Hepatocyte (in vitro differentiated cells): ENCODE results near the gene KIF23. TPM values are rescaled to one million over a fixed set of nuclear protein-coding genes. Genes with fewer than 3 reads are reported as not detected.

ENCODE experiments used
- DNase-seq: peaks from one replicate; pipeline ENCODE4 v3.0.0-alpha.2; 2016; ENCODE audit warnings: low spot score
- H2AFZ ChIP-seq: fragments of 200-600 bp; sonication (generic); 2 replicates; pipeline ENCODE4 v1.6.0; 2016; ENCODE audit warnings: antibody characterized with exemption, mild to moderate bottlenecking
- H3K27ac ChIP-seq: fragments of 200-600 bp; sonication (generic); 2 replicates; pipeline ENCODE4 v1.5.1; 2016; ENCODE audit warnings: mild to moderate bottlenecking
- H3K27me3 ChIP-seq: fragments of 200-600 bp; sonication (generic); 2 replicates; pipeline ENCODE4 v1.6.1; 2016
- H3K36me3 ChIP-seq: fragments of 200-600 bp; sonication (generic); replicated peaks from 2 replicates; pipeline ENCODE4 v1.5.1; 2016; ENCODE audit warnings: low read depth; ENCODE audit not compliant: insufficient read depth
- H3K4me1 ChIP-seq: fragments of 200-600 bp; sonication (generic); 2 replicates; pipeline ENCODE4 v1.5.1; 2016; ENCODE audit warnings: mild to moderate bottlenecking, moderate library complexity; ENCODE audit not compliant: insufficient read depth
- H3K4me2 ChIP-seq: fragments of 200-600 bp; sonication (generic); 2 replicates; pipeline ENCODE4 v1.6.0; 2016
- H3K4me3 ChIP-seq: fragments of 200-600 bp; sonication (generic); 2 replicates; pipeline ENCODE4 v1.5.1; 2016; ENCODE audit warnings: mild to moderate bottlenecking
- H3K79me2 ChIP-seq: fragments of 200-600 bp; sonication (generic); 2 replicates; pipeline ENCODE4 v1.6.0; 2017; ENCODE audit warnings: mild to moderate bottlenecking
- H3K9me2 ChIP-seq: fragments of 200-600 bp; sonication (generic); replicated peaks from 2 replicates; pipeline ENCODE4 v1.6.0; 2017; ENCODE audit warnings: mild to moderate bottlenecking; ENCODE audit not compliant: insufficient read depth
- H3K9me3 ChIP-seq: fragments of 200-600 bp; sonication (generic); 2 replicates; pipeline ENCODE4 v1.5.1; 2016; ENCODE audit warnings: low read depth, mild to moderate bottlenecking
- H4K20me1 ChIP-seq: fragments of 200-600 bp; sonication (generic); 2 replicates; pipeline ENCODE4 v1.6.0; 2016; ENCODE audit warnings: mild to moderate bottlenecking; ENCODE audit not compliant: insufficient read depth, poor library complexity, severe bottlenecking
- EZH2 ChIP-seq: fragments of 200-600 bp; sonication (generic); IDR thresholded peaks from 2 replicates; pipeline ENCODE4 v1.6.1; 2016; ENCODE audit warnings: antibody characterized with exemption, mild to moderate bottlenecking, borderline replicate concordance
- EZH2phosphoT487 ChIP-seq: fragments of 200-600 bp; sonication (generic); IDR thresholded peaks from one replicate; pipeline ENCODE4 v1.6.1; 2018; ENCODE audit warnings: antibody characterized with exemption, mild to moderate bottlenecking, low read depth, moderate library complexity; ENCODE audit not compliant: unreplicated experiment, severe bottlenecking
- whole genome bisulfite sequencing: methylation state at CpG from one replicate; pipeline ENCODE4 v1.1.6; 2016; ENCODE audit warnings: low lambda C conversion rate; ENCODE audit errors: missing lambda C conversion rate; 5-methylcytosine and 5-hydroxymethylcytosine counted together
- polyA plus RNA-seq: library from polyadenylated mRNA; unstranded; fragments of >200 nt; fragmentation: Nextera tagmentation; extraction: Ambion mirVana; gene quantifications from 2 replicates; pipeline ENCODE4 v1.2.1, GENCODE V29; 2016
- total RNA-seq: library from RNA; depleted of rRNA; stranded (reverse); fragments of >200 nt; gene quantifications from 2 replicates; pipeline ENCODE4 v1.2.3, GENCODE V29; 2014
- TF ChIP-seq, protein P1 (sequence below): fragments of 200-600 bp; sonication (generic); IDR thresholded peaks from 2 replicates; pipeline ENCODE4 v1.5.1; 2016; ENCODE audit warnings: antibody characterized with exemption, mild to moderate bottlenecking; ENCODE audit not compliant: poor library complexity

The KIF23 gene
- total and polyA plus RNA-seq, 2 experiments from 2014 or later: 12.0 to 14.1 TPM

GRCh38 chr15:69388260-69388705, 25.9 kb upstream of the KIF23 start:
- no peaks in the 10 kb centered on the region for H4K20me1 ChIP-seq
- no peak overlapping the region for H2AFZ ChIP-seq
- no peaks in the 10 kb centered on the region for H3K36me3 ChIP-seq
- H3K9me2 ChIP-seq: no peaks in the 10 kb centered on the region
- 72% methylated on average over 6 of the region's 6 CpGs for WGBS
- TF ChIP-seq, protein P1, sequence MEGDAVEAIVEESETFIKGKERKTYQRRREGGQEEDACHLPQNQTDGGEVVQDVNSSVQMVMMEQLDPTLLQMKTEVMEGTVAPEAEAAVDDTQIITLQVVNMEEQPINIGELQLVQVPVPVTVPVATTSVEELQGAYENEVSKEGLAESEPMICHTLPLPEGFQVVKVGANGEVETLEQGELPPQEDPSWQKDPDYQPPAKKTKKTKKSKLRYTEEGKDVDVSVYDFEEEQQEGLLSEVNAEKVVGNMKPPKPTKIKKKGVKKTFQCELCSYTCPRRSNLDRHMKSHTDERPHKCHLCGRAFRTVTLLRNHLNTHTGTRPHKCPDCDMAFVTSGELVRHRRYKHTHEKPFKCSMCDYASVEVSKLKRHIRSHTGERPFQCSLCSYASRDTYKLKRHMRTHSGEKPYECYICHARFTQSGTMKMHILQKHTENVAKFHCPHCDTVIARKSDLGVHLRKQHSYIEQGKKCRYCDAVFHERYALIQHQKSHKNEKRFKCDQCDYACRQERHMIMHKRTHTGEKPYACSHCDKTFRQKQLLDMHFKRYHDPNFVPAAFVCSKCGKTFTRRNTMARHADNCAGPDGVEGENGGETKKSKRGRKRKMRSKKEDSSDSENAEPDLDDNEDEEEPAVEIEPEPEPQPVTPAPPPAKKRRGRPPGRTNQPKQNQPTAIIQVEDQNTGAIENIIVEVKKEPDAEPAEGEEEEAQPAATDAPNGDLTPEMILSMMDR: no peak
- TF ChIP-seq EZH2phosphoT487 (no peak), EZH2 (no peak)
- H3K79me2 ChIP-seq: no peaks in the 10 kb centered on the region
- no peak overlapping the region for H3K27ac ChIP-seq
- H3K9me3 ChIP-seq: no peaks in the 10 kb centered on the region
- H3K4me3 ChIP-seq: no peak overlapping the region
- no peaks in the 10 kb centered on the region for H3K4me1 ChIP-seq
- no peak overlapping the region for H3K4me2 ChIP-seq
- no peaks in the 10 kb centered on the region for H3K27me3 ChIP-seq
- DNase-seq: no peak

DNA sequence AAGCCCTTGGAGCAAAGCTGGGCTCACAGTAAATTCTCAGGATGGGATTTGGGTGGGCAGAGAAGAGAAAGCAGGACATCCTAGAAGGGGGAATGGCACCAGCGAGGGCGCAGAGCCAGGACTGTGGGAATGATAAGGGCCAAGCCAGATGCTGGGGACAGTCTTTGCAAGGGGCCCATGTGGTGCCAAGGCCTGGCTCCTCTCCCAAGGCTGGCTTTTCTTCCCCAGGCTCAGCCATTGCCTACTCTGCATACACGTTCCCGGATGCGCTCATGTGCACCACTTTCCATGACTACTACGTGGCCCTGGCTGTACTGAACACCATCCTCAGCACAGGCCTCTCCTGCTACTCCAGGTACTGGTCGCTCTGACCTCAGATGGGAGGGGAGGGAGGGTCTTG, 24.7 kb upstream of the KIF23 start:
- no peaks in the 10 kb centered on the region for H3K36me3 ChIP-seq
- no peaks in the 10 kb centered on the region for H4K20me1 ChIP-seq
- H3K4me3 ChIP-seq: no peak overlapping the region
- DNase-seq: no peak
- no peak overlapping the region for H3K27ac ChIP-seq
- H3K79me2 ChIP-seq: no peaks in the 10 kb centered on the region
- TF ChIP-seq EZH2 (no peak), EZH2phosphoT487 (no peak)
- TF ChIP-seq, protein P1: no peak
- no peaks in the 10 kb centered on the region for H3K9me3 ChIP-seq
- no peaks in the 10 kb centered on the region for H3K9me2 ChIP-seq
- no peaks in the 10 kb centered on the region for H3K27me3 ChIP-seq
- H2AFZ ChIP-seq: no peak overlapping the region
- H3K4me2 ChIP-seq: no peak overlapping the region
- WGBS: 94% methylated on average over 7 of the region's 7 CpGs
- peaks cover 4% of the 10 kb centered on the region for H3K4me1 ChIP-seq

DNA sequence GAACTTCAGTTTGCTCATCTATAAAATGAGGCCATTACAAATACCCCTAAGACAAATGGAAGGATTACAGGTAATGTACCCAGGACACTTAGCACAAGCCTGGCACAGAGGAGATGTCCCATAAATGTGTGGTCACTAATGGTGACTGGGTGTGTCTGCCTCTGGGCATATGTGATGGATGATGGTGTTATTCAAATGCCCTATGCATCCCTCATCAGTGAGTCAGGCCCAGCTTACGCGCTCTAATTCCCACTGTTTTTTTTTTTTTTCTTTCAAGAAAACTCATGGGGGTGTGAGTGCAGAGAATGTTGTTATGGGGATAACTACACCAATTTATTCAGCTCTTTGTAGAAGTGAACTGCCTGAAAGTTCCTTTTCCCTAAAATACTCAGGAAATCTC, 23.6 kb upstream of the KIF23 start:
- Histone ChIP-seq H3K4me3 (no peak overlapping the region), H3K4me2 (no peak overlapping the region), H3K9me3 (no peaks in the 10 kb centered on the region), H3K79me2 (no peaks in the 10 kb centered on the region), H3K9me2 (no peaks in the 10 kb centered on the region), H3K27me3 (no peaks in the 10 kb centered on the region), H3K36me3 (no peaks in the 10 kb centered on the region), H4K20me1 (no peaks in the 10 kb centered on the region), H3K27ac (peak overlapping the region; percentile 53), H3K4me1 (peaks cover 6% of the 10 kb centered on the region), H2AFZ (no peak overlapping the region)
- TF ChIP-seq EZH2phosphoT487 (no peak), EZH2 (no peak)
- TF ChIP-seq, protein P1: no peak
- no peak for DNase-seq
- WGBS: 91% methylated on average over 2 of the region's 2 CpGs
